GM10266 (cell line): ENCODE measurements around the gene GZMB.
A peak's percentile ranks its signal among the peaks of the same experiment; 100 is the strongest.

ENCODE experiments used
- DNase-seq: peaks from one replicate; pipeline ENCODE4 v3.0.0; 2012; ENCODE audit errors: extremely low spot score
- TF ChIP-seq, protein P1 (sequence below): IDR thresholded peaks from 2 replicates; pipeline ENCODE4 v1.5.1; 2012; ENCODE audit warnings: mild to moderate bottlenecking, low read depth; ENCODE audit not compliant: control insufficient read depth, insufficient read depth; ENCODE audit errors: missing control alignments

GZMB gene

DNA sequence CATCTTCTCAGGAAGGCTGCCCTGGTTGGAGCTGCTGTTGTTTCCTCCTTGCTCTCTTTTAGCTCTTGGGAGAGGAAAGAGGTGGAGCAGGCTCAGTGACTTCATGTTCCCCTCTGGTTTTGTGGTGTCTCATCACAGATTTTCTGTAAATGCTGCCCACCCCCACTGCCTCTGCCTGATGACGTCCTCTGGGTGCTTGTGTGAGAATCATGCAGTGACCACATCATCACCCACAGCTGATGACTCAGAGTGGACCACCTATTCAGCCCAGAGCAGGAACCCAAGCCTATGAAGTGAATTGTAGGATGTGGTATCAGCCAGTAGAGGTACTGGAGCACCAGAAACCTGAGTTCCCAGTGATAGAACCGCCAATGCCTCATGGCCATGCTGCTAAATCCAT lies at the start of gene GZMB:
Gene GZMB, minus strand, starts transcription at position 33 of the 400 bp plus-strand sequence. Its CDS starts 30 bp downstream, at position 3.
- DNase-seq = no peak

DNA sequence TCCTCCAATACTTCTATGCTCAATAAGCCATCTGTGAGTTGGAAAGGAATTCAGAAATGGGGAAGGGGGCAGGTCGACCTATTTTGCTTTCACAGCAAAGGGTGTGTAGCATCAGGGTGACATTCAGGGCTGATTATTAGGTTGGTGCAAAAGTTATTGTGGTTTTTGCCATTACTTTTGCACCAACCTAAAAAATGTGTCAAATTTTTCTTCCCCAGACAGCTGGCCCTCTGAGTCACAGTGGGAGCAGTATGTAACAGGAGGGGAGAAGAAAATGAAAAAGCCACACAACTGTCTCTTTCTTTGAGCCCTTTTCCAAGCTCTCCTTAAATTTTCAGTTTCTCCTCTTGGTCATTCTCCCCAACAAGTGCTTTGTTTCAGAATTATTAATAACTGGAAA lies 47.1 kb upstream of the GZMB start:
- DNase-seq = no peak
- TF ChIP-seq, protein P1, sequence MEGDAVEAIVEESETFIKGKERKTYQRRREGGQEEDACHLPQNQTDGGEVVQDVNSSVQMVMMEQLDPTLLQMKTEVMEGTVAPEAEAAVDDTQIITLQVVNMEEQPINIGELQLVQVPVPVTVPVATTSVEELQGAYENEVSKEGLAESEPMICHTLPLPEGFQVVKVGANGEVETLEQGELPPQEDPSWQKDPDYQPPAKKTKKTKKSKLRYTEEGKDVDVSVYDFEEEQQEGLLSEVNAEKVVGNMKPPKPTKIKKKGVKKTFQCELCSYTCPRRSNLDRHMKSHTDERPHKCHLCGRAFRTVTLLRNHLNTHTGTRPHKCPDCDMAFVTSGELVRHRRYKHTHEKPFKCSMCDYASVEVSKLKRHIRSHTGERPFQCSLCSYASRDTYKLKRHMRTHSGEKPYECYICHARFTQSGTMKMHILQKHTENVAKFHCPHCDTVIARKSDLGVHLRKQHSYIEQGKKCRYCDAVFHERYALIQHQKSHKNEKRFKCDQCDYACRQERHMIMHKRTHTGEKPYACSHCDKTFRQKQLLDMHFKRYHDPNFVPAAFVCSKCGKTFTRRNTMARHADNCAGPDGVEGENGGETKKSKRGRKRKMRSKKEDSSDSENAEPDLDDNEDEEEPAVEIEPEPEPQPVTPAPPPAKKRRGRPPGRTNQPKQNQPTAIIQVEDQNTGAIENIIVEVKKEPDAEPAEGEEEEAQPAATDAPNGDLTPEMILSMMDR = no peak

More for the DNA sequence above, at the start of gene GZMB:
- TF ChIP-seq, protein P1 = no peak

DNA sequence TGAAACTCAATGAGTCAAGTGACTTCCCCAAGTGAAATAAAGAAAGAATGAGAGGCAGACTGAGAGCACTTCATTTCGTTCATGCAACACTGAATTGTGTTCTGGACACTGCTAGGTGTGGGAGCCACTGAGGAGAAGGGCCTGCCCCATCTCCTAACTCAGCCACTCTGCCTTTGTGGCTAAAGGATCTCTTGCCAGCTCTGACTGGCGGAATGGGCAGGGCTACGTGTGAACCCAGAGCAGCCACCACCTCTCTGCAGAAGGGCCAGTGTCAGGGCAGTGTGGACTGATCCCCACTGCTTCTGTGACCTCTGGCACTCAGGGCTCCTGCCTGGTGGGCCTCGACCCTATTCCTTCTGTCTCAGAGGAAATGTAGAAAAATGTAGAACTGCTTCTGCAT lies 46.5 kb upstream of the GZMB start:
- TF ChIP-seq, protein P1 = no peak
- no peak for DNase-seq

- no peak for DNase-seq
- TF ChIP-seq, protein P1 = no peak
Measured at GRCh38 chr14:24679248-24679961, 45.4 kb upstream of the GZMB start.

- TF ChIP-seq, protein P1 = peak; percentile 97
- peak; percentile 69 for DNase-seq
Measured at GRCh38 chr14:24678801-24679247, 44.8 kb upstream of the GZMB start.

DNA sequence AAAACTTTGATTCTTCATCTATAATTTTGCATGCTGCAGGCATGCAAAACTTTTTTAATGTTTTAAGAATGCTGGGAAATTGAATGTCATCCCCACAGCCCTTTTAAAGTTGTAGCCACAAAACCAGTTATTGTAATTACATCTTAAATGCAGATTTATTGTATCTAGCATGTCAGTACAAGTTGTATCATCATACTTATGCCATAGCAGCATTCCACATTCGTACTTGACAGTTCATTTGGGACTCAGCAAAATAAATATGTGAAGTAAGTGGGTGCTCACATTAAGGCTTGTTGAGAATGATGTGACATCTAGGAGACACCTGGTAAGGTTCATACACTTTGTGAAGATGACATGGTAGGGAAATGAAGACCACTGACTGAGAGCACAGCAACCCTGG lies 44.0 kb upstream of the GZMB start:
- TF ChIP-seq, protein P1 = no peak
- DNase-seq = no peak

- DNase-seq = no peak
- TF ChIP-seq, protein P1 = no peak
Measured at GRCh38 chr14:24674204-24674970, 40.4 kb upstream of the GZMB start.
